ENCODE measurements around the gene SMARCA4.

Gene SMARCA4

GRCh38 chr19:10964903-10965302 lies 4.1 kb downstream of the SMARCA4 start:
- no peaks in the 10 kb centered on the region for H3K36me3 ChIP-seq (ENCODE audit: insufficient read depth, low read length)
- no peaks in the 10 kb centered on the region for H3K27me3 ChIP-seq (ENCODE audit: insufficient read depth, low read length, poor library complexity, severe bottlenecking)
- no peaks in the 10 kb centered on the region for H3K9me3 ChIP-seq (ENCODE audit: insufficient read depth, low read depth, low read length)
- H3K4me2 ChIP-seq (ENCODE audit: low read depth, low read length, poor library complexity, severe bottlenecking) = peak overlapping the region; percentile 79
- peaks cover 35% of the 10 kb centered on the region for H3K4me1 ChIP-seq (ENCODE audit: insufficient read depth, low read length, poor library complexity, severe bottlenecking)
- peaks cover 59% of the 10 kb centered on the region for H4K20me1 ChIP-seq (ENCODE audit: insufficient read depth, low read length, poor library complexity, severe bottlenecking)
- no peaks in the 10 kb centered on the region for H3F3A ChIP-seq (ENCODE audit: low read depth)
- H3K9ac ChIP-seq (ENCODE audit: low read depth, low read length, poor library complexity, severe bottlenecking) = peak overlapping the region; percentile 37
- no peaks in the 10 kb centered on the region for H3K9me2 ChIP-seq (replicated peaks; ENCODE audit: low read depth, low read length)
- TF ChIP-seq CTCF (conservative IDR thresholded peaks at IDR 0.05; ENCODE audit: low read length) = peak; percentile 41
- no peak for TF ChIP-seq EZH2phosphoT487 (IDR thresholded peaks at IDR 0.05; ENCODE audit: borderline replicate concordance)
- H2AFZ ChIP-seq (ENCODE audit: low read length) = no peak overlapping the region
- peaks cover 95% of the 10 kb centered on the region for H3K79me2 ChIP-seq (ENCODE audit: insufficient read depth, low read length)
- peak overlapping the region; percentile 57 for H3K4me3 ChIP-seq (ENCODE audit: low read length, poor library complexity, severe bottlenecking)

GRCh38 chr19:10965398-10965797 lies 4.6 kb downstream of the SMARCA4 start:
- Histone ChIP-seq H3K27me3 (ENCODE audit: insufficient read depth, low read length, poor library complexity, severe bottlenecking) (no peaks in the 10 kb centered on the region), H2AFZ (ENCODE audit: low read length) (no peak overlapping the region), H3K36me3 (ENCODE audit: insufficient read depth, low read length) (no peaks in the 10 kb centered on the region), H3K4me1 (ENCODE audit: insufficient read depth, low read length, poor library complexity, severe bottlenecking) (peaks cover 37% of the 10 kb centered on the region), H3F3A (ENCODE audit: low read depth) (no peaks in the 10 kb centered on the region), H3K79me2 (ENCODE audit: insufficient read depth, low read length) (peaks cover 95% of the 10 kb centered on the region), H3K9ac (ENCODE audit: low read depth, low read length, poor library complexity, severe bottlenecking) (peak overlapping the region; percentile 37), H3K4me3 (ENCODE audit: low read length, poor library complexity, severe bottlenecking) (peak overlapping the region; percentile 57), H3K4me2 (ENCODE audit: low read depth, low read length, poor library complexity, severe bottlenecking) (peak overlapping the region; percentile 79), H3K9me3 (ENCODE audit: insufficient read depth, low read depth, low read length) (no peaks in the 10 kb centered on the region), H4K20me1 (ENCODE audit: insufficient read depth, low read length, poor library complexity, severe bottlenecking) (peaks cover 64% of the 10 kb centered on the region), H3K9me2 (replicated peaks; ENCODE audit: low read depth, low read length) (no peaks in the 10 kb centered on the region)
- TF ChIP-seq EZH2phosphoT487 (IDR thresholded peaks at IDR 0.05; ENCODE audit: borderline replicate concordance) (no peak), CTCF (conservative IDR thresholded peaks at IDR 0.05; ENCODE audit: low read length) (no peak)

- Histone ChIP-seq H3K9ac (ENCODE audit: low read depth, low read length, poor library complexity, severe bottlenecking) (no peak overlapping the region), H3K4me2 (ENCODE audit: low read depth, low read length, poor library complexity, severe bottlenecking) (peak overlapping the region; percentile 79), H4K20me1 (ENCODE audit: insufficient read depth, low read length, poor library complexity, severe bottlenecking) (peaks cover 74% of the 10 kb centered on the region), H3K4me3 (ENCODE audit: low read length, poor library complexity, severe bottlenecking) (no peak overlapping the region), H3K9me2 (replicated peaks; ENCODE audit: low read depth, low read length) (no peaks in the 10 kb centered on the region), H3F3A (ENCODE audit: low read depth) (no peaks in the 10 kb centered on the region), H3K9me3 (ENCODE audit: insufficient read depth, low read depth, low read length) (no peaks in the 10 kb centered on the region), H2AFZ (ENCODE audit: low read length) (no peak overlapping the region), H3K36me3 (ENCODE audit: insufficient read depth, low read length) (no peaks in the 10 kb centered on the region), H3K79me2 (ENCODE audit: insufficient read depth, low read length) (peaks cover 99% of the 10 kb centered on the region), H3K27me3 (ENCODE audit: insufficient read depth, low read length, poor library complexity, severe bottlenecking) (no peaks in the 10 kb centered on the region), H3K4me1 (ENCODE audit: insufficient read depth, low read length, poor library complexity, severe bottlenecking) (peaks cover 37% of the 10 kb centered on the region)
- TF ChIP-seq EZH2phosphoT487 (IDR thresholded peaks at IDR 0.05; ENCODE audit: borderline replicate concordance) (no peak), CTCF (conservative IDR thresholded peaks at IDR 0.05; ENCODE audit: low read length) (no peak)
These were observed 6.0 kb downstream of the SMARCA4 start for GRCh38 chr19:10966809-10967208.

All from Loucy (cell line).